Neuron (in vitro differentiated cells): ENCODE data around the gene PIAS2.

ENCODE experiments used
- H2AFZ ChIP-seq: one replicate; pipeline ENCODE4 v1.6.1; 2013; ENCODE audit warnings: low read depth, mild to moderate bottlenecking, inconsistent platforms, low read length, moderate library complexity
- H3K27me3 ChIP-seq: one replicate; pipeline ENCODE4 v1.6.1; 2013; ENCODE audit warnings: low read length; ENCODE audit not compliant: insufficient read depth
- H3K36me3 ChIP-seq: one replicate; pipeline ENCODE4 v1.6.1; 2013; ENCODE audit warnings: low read length; ENCODE audit not compliant: insufficient read depth
- H3K4me1 ChIP-seq: one replicate; pipeline ENCODE4 v1.6.1; 2013; ENCODE audit warnings: low read length; ENCODE audit not compliant: insufficient read depth
- H3K4me3 ChIP-seq: 2 replicates; pipeline ENCODE4 v1.5.1; 2013; ENCODE audit warnings: mild to moderate bottlenecking, low read length, moderate library complexity
- H3K9me3 ChIP-seq: one replicate; pipeline ENCODE4 v1.6.1; 2013; ENCODE audit warnings: low read length

The PIAS2 gene

DNA sequence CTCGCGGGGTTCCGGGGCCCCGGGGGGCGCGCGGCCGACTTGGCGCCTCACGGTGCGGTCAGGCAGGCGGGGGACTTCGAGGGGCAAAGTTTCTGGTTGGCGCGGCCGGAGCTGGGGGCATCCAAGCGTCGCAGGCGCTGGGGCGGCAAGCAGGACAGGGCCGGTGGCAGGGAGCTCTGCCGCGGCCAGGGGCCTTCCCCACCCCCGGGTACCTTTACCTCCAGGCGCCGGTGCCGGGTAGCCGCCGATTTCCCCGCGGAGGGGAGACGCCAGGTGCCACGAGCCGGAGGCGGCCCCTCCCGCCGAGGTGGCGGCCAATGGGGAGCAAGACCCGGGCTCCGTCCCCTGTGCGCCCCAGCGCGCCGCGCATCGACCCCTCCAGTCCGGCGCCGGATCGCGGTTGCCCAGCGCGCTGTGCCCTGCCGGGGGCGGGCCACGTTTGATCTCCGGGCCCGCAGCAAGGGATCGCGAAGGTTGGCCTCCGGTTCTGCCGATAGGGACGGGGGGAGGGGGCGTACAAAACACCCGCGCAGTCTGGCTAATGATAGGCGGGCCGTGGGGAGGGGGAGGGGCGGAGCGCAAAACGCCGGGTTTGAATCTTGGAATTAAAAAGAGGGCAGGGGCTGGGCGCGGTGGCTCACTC is 160.6 kb downstream of the PIAS2 start, which contains the start of gene ST8SIA5:
ST8SIA5 (minus strand) TSS at position 495 of the 643 bp plus-strand sequence. CDS start 545 bp downstream, outside the sequence.
- H3K9me3 ChIP-seq = no peaks in the 10 kb centered on the region
- H3K4me3 ChIP-seq = peak within 1 kb of the TSS; percentile 30
- H3K27me3 ChIP-seq = peaks cover 77% of the 10 kb centered on the region

GRCh38 chr18:46756025-46756558 is 161.2 kb downstream of the PIAS2 start:
- H3K36me3 ChIP-seq = no peaks in the 10 kb centered on the region
- no peak overlapping the region for H3K4me3 ChIP-seq
- peak overlapping the region; percentile 33 for H2AFZ ChIP-seq
- peaks cover 8% of the 10 kb centered on the region for H3K4me1 ChIP-seq
- peaks cover 79% of the 10 kb centered on the region for H3K27me3 ChIP-seq
- H3K9me3 ChIP-seq = no peaks in the 10 kb centered on the region

More for the DNA sequence above, 160.6 kb downstream of the PIAS2 start, which contains the start of gene ST8SIA5:
- peaks cover 8% of the 10 kb centered on the region for H3K4me1 ChIP-seq
- peak within 1 kb of the TSS; percentile 33 for H2AFZ ChIP-seq
- H3K36me3 ChIP-seq = no peaks in the 10 kb centered on the region

- Histone ChIP-seq H3K9me3 (no peaks in the 10 kb centered on the region), H2AFZ (no peak overlapping the region), H3K27me3 (peaks cover 79% of the 10 kb centered on the region), H3K4me1 (peaks cover 8% of the 10 kb centered on the region), H3K36me3 (no peaks in the 10 kb centered on the region), H3K4me3 (no peak overlapping the region)
Measured at GRCh38 chr18:46755315-46756024, 161.8 kb downstream of the PIAS2 start.

- H3K27me3 ChIP-seq = peaks cover 79% of the 10 kb centered on the region
- H3K36me3 ChIP-seq = no peaks in the 10 kb centered on the region
- H3K4me1 ChIP-seq = peaks cover 8% of the 10 kb centered on the region
- no peaks in the 10 kb centered on the region for H3K9me3 ChIP-seq
- H3K4me3 ChIP-seq = no peak overlapping the region
- no peak overlapping the region for H2AFZ ChIP-seq
Measured at GRCh38 chr18:46754661-46755292, 162.5 kb downstream of the PIAS2 start.

- H3K27me3 ChIP-seq = peaks cover 76% of the 10 kb centered on the region
- no peaks in the 10 kb centered on the region for H3K9me3 ChIP-seq
- H3K4me3 ChIP-seq = no peak overlapping the region
- H2AFZ ChIP-seq = no peak overlapping the region
- peaks cover 8% of the 10 kb centered on the region for H3K4me1 ChIP-seq
- H3K36me3 ChIP-seq = no peaks in the 10 kb centered on the region
Measured at GRCh38 chr18:46754188-46754587, 163.1 kb downstream of the PIAS2 start.
